A549 (cell line): ENCODE results near the gene DEGS1. TPM values are rescaled to one million over a fixed set of nuclear protein-coding genes. Genes with fewer than 3 reads are reported as not detected.

Source experiments
- ATAC-seq, 2 experiments: fragments of 200-7000 bp in 1 of 2; fragments of >200 bp in 1 of 2; cut with Nextera tagmentation in 1 of 2; cut with Tn5 transposase in 1 of 2; 3 replicates each; pipeline versions ENCODE4 v1.8.0 to v1.9.1; 2018 to 2020; ENCODE audit warnings: mild to moderate bottlenecking in 1 of 2, moderate library complexity in 1 of 2
- CTCF ChIA-PET: fragments of 300-600 bp; sonication (Branson Sonifier 250); formaldehyde crosslinking; extraction: SDS; loops from one replicate; lab custom pipeline; 2021; ENCODE audit warnings: antibody characterized with exemption, inconsistent platforms; lab: Yijun Ruan, JAX
- POLR2A ChIA-PET: fragments of 350-600 bp; formaldehyde crosslinking; extraction: SDS; loops from one replicate; lab custom pipeline; 2021; ENCODE audit warnings: antibody characterized with exemption, inconsistent platforms; lab: Yijun Ruan, JAX
- DNase-seq, 2 experiments: peaks; one replicate each; pipeline versions ENCODE4 v3.0.0 to v3.0.0-alpha.2; 2011 to 2016; ENCODE audit warnings: low read depth in 1 of 2, low spot score in 1 of 2
- FAIRE-seq: peaks from 2 replicates; lab custom pipeline; 2011; peaks lifted over from hg19 to GRCh38; lab: Jason Lieb, UNC
- H3K27ac ChIP-seq, 2 experiments: fragments of >200 bp; sonication (Bioruptor Twin); formaldehyde crosslinking; 3 replicates each; pipeline ENCODE4 v1.5.1; 2016 to 2017
- H3K4me1 ChIP-seq: fragments of >200 bp; sonication (Bioruptor Twin); formaldehyde crosslinking; 3 replicates; pipeline ENCODE4 v1.6.1; 2016
- H3K4me2 ChIP-seq: fragments of >200 bp; sonication (Bioruptor Twin); formaldehyde crosslinking; 3 replicates; pipeline ENCODE4 v1.6.1; 2016
- H3K4me3 ChIP-seq: fragments of >200 bp; sonication (Bioruptor Twin); formaldehyde crosslinking; 3 replicates; pipeline ENCODE4 v1.5.1; 2016
- H3K9me3 ChIP-seq: fragments of >200 bp; sonication (Bioruptor Twin); formaldehyde crosslinking; 3 replicates; pipeline ENCODE4 v1.6.1; 2016
- CEBPB ChIP-seq, 2 experiments: fragments of >200 bp in 1 of 2; sonication (Bioruptor Twin) in 1 of 2; formaldehyde crosslinking in 1 of 2; IDR thresholded peaks; 2 replicates each; pipeline ENCODE4 v1.6.1; 2012 to 2016
- EP300 ChIP-seq, 2 experiments: fragments of >200 bp; sonication (Bioruptor Twin); formaldehyde crosslinking; IDR thresholded peaks; 2 replicates in 1 of 2; 3 replicates in 1 of 2; pipeline ENCODE4 v1.6.1; 2016 to 2017
- FOXS1 ChIP-seq: fragments of 250-450 bp; sonication (Bioruptor Pico); IDR thresholded peaks from 2 replicates; pipeline ENCODE4 v1.5.0; 2020; ENCODE audit warnings: mild to moderate bottlenecking, moderate library complexity
- HDAC2 ChIP-seq: fragments of 200-600 bp; sonication (generic); IDR thresholded peaks from 2 replicates; pipeline ENCODE4 v1.6.1; 2016
- HOXB5 ChIP-seq: fragments of 250-450 bp; sonication (Bioruptor Pico); IDR thresholded peaks from 2 replicates; pipeline ENCODE4 v1.5.0; 2020; ENCODE audit warnings: mild to moderate bottlenecking, moderate library complexity
- JUN ChIP-seq, 2 experiments: fragments of >200 bp; sonication (Bioruptor Twin); formaldehyde crosslinking; IDR thresholded peaks; 2 replicates in 1 of 2; 3 replicates in 1 of 2; pipeline ENCODE4 v1.6.1; 2016 to 2017
- KDM1A ChIP-seq: fragments of 200-600 bp; sonication (generic); IDR thresholded peaks from 2 replicates; pipeline ENCODE4 v1.6.1; 2016; ENCODE audit warnings: low read depth, mild to moderate bottlenecking
- MAFK ChIP-seq: fragments of 450-650 bp; IDR thresholded peaks from 2 replicates; pipeline ENCODE4 v1.6.1; 2014; ENCODE audit not compliant: partially characterized antibody
- MAX ChIP-seq: IDR thresholded peaks from 2 replicates; pipeline ENCODE4 v1.6.1; 2012
- PHF8 ChIP-seq: fragments of 200-600 bp; sonication (generic); IDR thresholded peaks from 2 replicates; pipeline ENCODE4 v1.6.1; 2016; ENCODE audit warnings: low read depth, mild to moderate bottlenecking, antibody characterized with exemption, moderate library complexity, borderline replicate concordance
- RFX5 ChIP-seq: fragments of 450-650 bp; IDR thresholded peaks from 2 replicates; pipeline ENCODE4 v1.7.1; 2014; ENCODE audit warnings: antibody characterized with exemption, mild to moderate bottlenecking, moderate library complexity
- SMC3 ChIP-seq: fragments of >200 bp; sonication (Bioruptor Twin); formaldehyde crosslinking; IDR thresholded peaks from 3 replicates; pipeline ENCODE4 v1.6.1; 2018; ENCODE audit warnings: inconsistent platforms
- TP53 ChIP-seq: fragments of 250-450 bp; sonication (Bioruptor Pico); IDR thresholded peaks from 2 replicates; pipeline ENCODE4 v1.5.0; 2021; ENCODE audit warnings: mild to moderate bottlenecking, moderate library complexity
- ZC3H11A ChIP-seq: fragments of 450-650 bp; IDR thresholded peaks from 2 replicates; pipeline ENCODE4 v1.6.1; 2014; ENCODE audit warnings: antibody characterized with exemption, mild to moderate bottlenecking
- ZFP36 ChIP-seq: fragments of 450-650 bp; IDR thresholded peaks from 2 replicates; pipeline ENCODE4 v1.6.1; 2014; ENCODE audit warnings: borderline replicate concordance; ENCODE audit not compliant: partially characterized antibody
- ZNF302 ChIP-seq: fragments of 250-450 bp; sonication (Bioruptor Pico); IDR thresholded peaks from 2 replicates; pipeline ENCODE4 v1.9.0; 2021; ENCODE audit warnings: inconsistent platforms, mild to moderate bottlenecking, moderate library complexity
- ZSCAN20 ChIP-seq: fragments of 250-450 bp; sonication (Bioruptor Pico); IDR thresholded peaks from 2 replicates; pipeline ENCODE4 v1.8.0; 2022; ENCODE audit warnings: mild to moderate bottlenecking, moderate library complexity
- WGBS: methylation state at CpG from one replicate; pipeline ENCODE4 v1.1.6; 2017; ENCODE audit errors: missing lambda C conversion rate; 5-methylcytosine and 5-hydroxymethylcytosine counted together
- polyA plus RNA-seq, 4 experiments: library from polyadenylated mRNA; depleted of rRNA in 3 of 4; stranded (reverse); fragments of >200 nt; fragmentation: RNase III in 1 of 4; extraction: RNeasy Plus Mini Kit Qiagen cat#74134 plus additional on column Dnase treatment in 1 of 4; gene quantifications; 2 replicates in 3 of 4; 3 replicates in 1 of 4; pipeline ENCODE4 v1.2.3, GENCODE V29; 2011 to 2017
- TF ChIP-seq, protein P1 (sequence below): fragments of 200-600 bp; sonication (generic); IDR thresholded peaks from 2 replicates; pipeline ENCODE4 v1.6.1; 2016; ENCODE audit warnings: antibody characterized with exemption, mild to moderate bottlenecking, moderate library complexity
- TF ChIP-seq, protein P2 (sequence below): fragments of 250-450 bp; sonication (Bioruptor Pico); IDR thresholded peaks from 2 replicates; pipeline ENCODE4 v1.5.0; 2020; ENCODE audit warnings: low read depth, mild to moderate bottlenecking, moderate library complexity
- TF ChIP-seq, protein P3 (sequence below): fragments of >200 bp; sonication (Bioruptor Twin); formaldehyde crosslinking; IDR thresholded peaks from 3 replicates; pipeline ENCODE4 v1.5.1; 2016
- TF ChIP-seq, protein P4 (sequence below): IDR thresholded peaks from 2 replicates; pipeline ENCODE4 v1.6.1; 2012; ENCODE audit warnings: low read depth, borderline replicate concordance

Gene DEGS1
- polyA plus RNA-seq, 2 of the 4 experiments (the other 2 are of a cell fraction) = 109 to 112 TPM

- POLR2A ChIA-PET = interaction anchor here (0.6 to 2.2 kb wide), 9 partner anchors 8 to 475 kb away, joined by 3 to 11 read pairs (median 4); partner anchors contain the start of gene NVL
- ATAC-seq (no peak), DNase-seq (peak in 1 of 2 experiments; percentile 37), FAIRE-seq (no peak)
- TF ChIP-seq, protein P1, sequence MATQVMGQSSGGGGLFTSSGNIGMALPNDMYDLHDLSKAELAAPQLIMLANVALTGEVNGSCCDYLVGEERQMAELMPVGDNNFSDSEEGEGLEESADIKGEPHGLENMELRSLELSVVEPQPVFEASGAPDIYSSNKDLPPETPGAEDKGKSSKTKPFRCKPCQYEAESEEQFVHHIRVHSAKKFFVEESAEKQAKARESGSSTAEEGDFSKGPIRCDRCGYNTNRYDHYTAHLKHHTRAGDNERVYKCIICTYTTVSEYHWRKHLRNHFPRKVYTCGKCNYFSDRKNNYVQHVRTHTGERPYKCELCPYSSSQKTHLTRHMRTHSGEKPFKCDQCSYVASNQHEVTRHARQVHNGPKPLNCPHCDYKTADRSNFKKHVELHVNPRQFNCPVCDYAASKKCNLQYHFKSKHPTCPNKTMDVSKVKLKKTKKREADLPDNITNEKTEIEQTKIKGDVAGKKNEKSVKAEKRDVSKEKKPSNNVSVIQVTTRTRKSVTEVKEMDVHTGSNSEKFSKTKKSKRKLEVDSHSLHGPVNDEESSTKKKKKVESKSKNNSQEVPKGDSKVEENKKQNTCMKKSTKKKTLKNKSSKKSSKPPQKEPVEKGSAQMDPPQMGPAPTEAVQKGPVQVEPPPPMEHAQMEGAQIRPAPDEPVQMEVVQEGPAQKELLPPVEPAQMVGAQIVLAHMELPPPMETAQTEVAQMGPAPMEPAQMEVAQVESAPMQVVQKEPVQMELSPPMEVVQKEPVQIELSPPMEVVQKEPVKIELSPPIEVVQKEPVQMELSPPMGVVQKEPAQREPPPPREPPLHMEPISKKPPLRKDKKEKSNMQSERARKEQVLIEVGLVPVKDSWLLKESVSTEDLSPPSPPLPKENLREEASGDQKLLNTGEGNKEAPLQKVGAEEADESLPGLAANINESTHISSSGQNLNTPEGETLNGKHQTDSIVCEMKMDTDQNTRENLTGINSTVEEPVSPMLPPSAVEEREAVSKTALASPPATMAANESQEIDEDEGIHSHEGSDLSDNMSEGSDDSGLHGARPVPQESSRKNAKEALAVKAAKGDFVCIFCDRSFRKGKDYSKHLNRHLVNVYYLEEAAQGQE = no peak
- TF ChIP-seq TP53 (CRISPR knock-in tag) = no peak
- TF ChIP-seq EP300 (IDR thresholded peaks at IDR 0.05) = 0 out of 5 replicates have a peak, but pooled peaks of 1 of the 2 experiments have one; percentile 15
- TF ChIP-seq HDAC2 = no peak
- no peak for TF ChIP-seq KDM1A
- TF ChIP-seq SMC3 = no peak
- TF ChIP-seq CEBPB (IDR thresholded peaks at IDR 0.05) = peak; percentile 42 to 74; a peak in 3 of 4 replicates
- TF ChIP-seq ZC3H11A = no peak
- no peak for TF ChIP-seq ZNF302
- no peak for TF ChIP-seq MAFK
- TF ChIP-seq ZSCAN20 (CRISPR knock-in tag) = no peak
- TF ChIP-seq PHF8 = no peak
- TF ChIP-seq, protein P2, sequence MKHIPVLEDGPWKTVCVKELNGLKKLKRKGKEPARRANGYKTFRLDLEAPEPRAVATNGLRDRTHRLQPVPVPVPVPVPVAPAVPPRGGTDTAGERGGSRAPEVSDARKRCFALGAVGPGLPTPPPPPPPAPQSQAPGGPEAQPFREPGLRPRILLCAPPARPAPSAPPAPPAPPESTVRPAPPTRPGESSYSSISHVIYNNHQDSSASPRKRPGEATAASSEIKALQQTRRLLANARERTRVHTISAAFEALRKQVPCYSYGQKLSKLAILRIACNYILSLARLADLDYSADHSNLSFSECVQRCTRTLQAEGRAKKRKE (CRISPR knock-in tag) = no peak
- H3K4me3 ChIP-seq = peak overlapping the region; percentile 93
- H3K27ac ChIP-seq = peak overlapping the region; percentile 96 to 97
- H3K9me3 ChIP-seq = no peaks in the 10 kb centered on the region
- CTCF ChIA-PET = interaction anchor here (1.1 to 2.0 kb wide), 4 partner anchors 16 to 151 kb away, joined by 4 to 6 read pairs (median 5); no protein-coding TSS in a partner anchor
- WGBS = 68% methylated on average over 22 of the region's 22 CpGs
- H3K4me1 ChIP-seq = peaks cover 11% of the 10 kb centered on the region; the same call in 2 of the 3 replicates
- H3K4me2 ChIP-seq = peak overlapping the region; percentile 81
Measured at GRCh38 chr1:224182057-224182865, 779 bp upstream of the DEGS1 start.

- no peak for FAIRE-seq
- ChIA-PET POLR2A (interaction anchor here (1.0 to 2.2 kb wide), 7 partner anchors 9 to 476 kb away, joined by 3 to 11 read pairs (median 4); partner anchors contain the start of genes NVL and WDR26), CTCF (interaction anchor here (0.8 to 2.0 kb wide), 5 partner anchors 14 to 117 kb away, joined by 3 to 6 read pairs (median 5); no protein-coding TSS in a partner anchor)
- Histone ChIP-seq H3K4me1 (peaks cover 11% of the 10 kb centered on the region; the same call in 2 of the 3 replicates), H3K9me3 (peaks cover 4% of the 10 kb centered on the region; the same call in 1 of the 3 replicates), H3K4me2 (peak overlapping the region; percentile 76), H3K4me3 (peak overlapping the region; percentile 93), H3K27ac (peak overlapping the region; percentile 96 to 97)
- DNase-seq = peak; percentile 53 to 64
- TF ChIP-seq FOXS1 (no peak), PHF8 (no peak; the same call in 1 of the 2 replicates), RFX5 (no peak), ZFP36 (no peak), JUN (IDR thresholded peaks at IDR 0.05) (0 out of 5 replicates have a peak, but pooled peaks of 1 of the 2 experiments have one; percentile 15), MAX (peak; percentile 68), HOXB5 (no peak)
- TF ChIP-seq, protein P3, sequence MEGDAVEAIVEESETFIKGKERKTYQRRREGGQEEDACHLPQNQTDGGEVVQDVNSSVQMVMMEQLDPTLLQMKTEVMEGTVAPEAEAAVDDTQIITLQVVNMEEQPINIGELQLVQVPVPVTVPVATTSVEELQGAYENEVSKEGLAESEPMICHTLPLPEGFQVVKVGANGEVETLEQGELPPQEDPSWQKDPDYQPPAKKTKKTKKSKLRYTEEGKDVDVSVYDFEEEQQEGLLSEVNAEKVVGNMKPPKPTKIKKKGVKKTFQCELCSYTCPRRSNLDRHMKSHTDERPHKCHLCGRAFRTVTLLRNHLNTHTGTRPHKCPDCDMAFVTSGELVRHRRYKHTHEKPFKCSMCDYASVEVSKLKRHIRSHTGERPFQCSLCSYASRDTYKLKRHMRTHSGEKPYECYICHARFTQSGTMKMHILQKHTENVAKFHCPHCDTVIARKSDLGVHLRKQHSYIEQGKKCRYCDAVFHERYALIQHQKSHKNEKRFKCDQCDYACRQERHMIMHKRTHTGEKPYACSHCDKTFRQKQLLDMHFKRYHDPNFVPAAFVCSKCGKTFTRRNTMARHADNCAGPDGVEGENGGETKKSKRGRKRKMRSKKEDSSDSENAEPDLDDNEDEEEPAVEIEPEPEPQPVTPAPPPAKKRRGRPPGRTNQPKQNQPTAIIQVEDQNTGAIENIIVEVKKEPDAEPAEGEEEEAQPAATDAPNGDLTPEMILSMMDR = 0 out of 3 replicates have a peak, but pooled peaks have one; percentile 15
- TF ChIP-seq, protein P4, sequence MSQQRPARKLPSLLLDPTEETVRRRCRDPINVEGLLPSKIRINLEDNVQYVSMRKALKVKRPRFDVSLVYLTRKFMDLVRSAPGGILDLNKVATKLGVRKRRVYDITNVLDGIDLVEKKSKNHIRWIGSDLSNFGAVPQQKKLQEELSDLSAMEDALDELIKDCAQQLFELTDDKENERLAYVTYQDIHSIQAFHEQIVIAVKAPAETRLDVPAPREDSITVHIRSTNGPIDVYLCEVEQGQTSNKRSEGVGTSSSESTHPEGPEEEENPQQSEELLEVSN = peak; percentile 93
- 3% methylated on average over 34 of the region's 53 CpGs for WGBS
- ATAC-seq = peak; percentile 83 to 85
Measured at GRCh38 chr1:224183591-224184312, 712 bp downstream of the DEGS1 start.
